Osteocyte (in vitro differentiated cells): ENCODE measurements around the gene AQP12B. TPM values are rescaled to one million over a fixed set of nuclear protein-coding genes. Genes with fewer than 3 reads are reported as not detected.
"Not testable (repeated sequence)": the region's sequence is repeated elsewhere in the genome, so short reads cannot be mapped to it uniquely, and the experiment has no call there.

Experiments used
- DNase-seq: peaks from one replicate; pipeline ENCODE4 v3.0.0; 2021; ENCODE audit warnings: mixed read lengths; ENCODE audit not compliant: unreplicated experiment; ENCODE audit errors: extremely low spot score
- H3K27ac Mint-ChIP-seq: one replicate; pipeline ENCODE4 v1.8.0; 2021; ENCODE audit warnings: mild to moderate bottlenecking, mixed read lengths; ENCODE audit not compliant: unreplicated experiment
- H3K27me3 Mint-ChIP-seq: one replicate; pipeline ENCODE4 v1.8.0; 2021; ENCODE audit warnings: mixed read lengths; ENCODE audit not compliant: unreplicated experiment
- H3K36me3 Mint-ChIP-seq: one replicate; pipeline ENCODE4 v1.8.0; 2021; ENCODE audit warnings: mixed read lengths; ENCODE audit not compliant: unreplicated experiment
- H3K4me1 Mint-ChIP-seq: one replicate; pipeline ENCODE4 v1.8.0; 2021; ENCODE audit warnings: mixed read lengths; ENCODE audit not compliant: unreplicated experiment
- H3K4me3 Mint-ChIP-seq: one replicate; pipeline ENCODE4 v1.8.0; 2021; ENCODE audit warnings: mild to moderate bottlenecking, moderate library complexity, mixed read lengths; ENCODE audit not compliant: unreplicated experiment
- H3K9me3 Mint-ChIP-seq: one replicate; pipeline ENCODE4 v1.8.0; 2021; ENCODE audit warnings: mixed read lengths; ENCODE audit not compliant: unreplicated experiment
- long read RNA-seq: library from polyadenylated mRNA; unstranded; transcript quantifications from one replicate; pipeline ENCODE4 v2.0.0, GENCODE V29; 2021
- total RNA-seq: library from RNA; stranded (reverse); gene quantifications from 2 replicates; pipeline ENCODE4 v1.2.1, GENCODE V29; 2021
- TF ChIP-seq, protein P1 (sequence below): fragments of 200-600 bp; sonication (generic); IDR thresholded peaks from 2 replicates; pipeline ENCODE4 v1.5.0; 2021; ENCODE audit warnings: antibody characterized with exemption, mild to moderate bottlenecking, moderate library complexity

The AQP12B gene
- total RNA-seq, result not detected in 2 replicates
- long read RNA-seq, result 0 reads

DNA sequence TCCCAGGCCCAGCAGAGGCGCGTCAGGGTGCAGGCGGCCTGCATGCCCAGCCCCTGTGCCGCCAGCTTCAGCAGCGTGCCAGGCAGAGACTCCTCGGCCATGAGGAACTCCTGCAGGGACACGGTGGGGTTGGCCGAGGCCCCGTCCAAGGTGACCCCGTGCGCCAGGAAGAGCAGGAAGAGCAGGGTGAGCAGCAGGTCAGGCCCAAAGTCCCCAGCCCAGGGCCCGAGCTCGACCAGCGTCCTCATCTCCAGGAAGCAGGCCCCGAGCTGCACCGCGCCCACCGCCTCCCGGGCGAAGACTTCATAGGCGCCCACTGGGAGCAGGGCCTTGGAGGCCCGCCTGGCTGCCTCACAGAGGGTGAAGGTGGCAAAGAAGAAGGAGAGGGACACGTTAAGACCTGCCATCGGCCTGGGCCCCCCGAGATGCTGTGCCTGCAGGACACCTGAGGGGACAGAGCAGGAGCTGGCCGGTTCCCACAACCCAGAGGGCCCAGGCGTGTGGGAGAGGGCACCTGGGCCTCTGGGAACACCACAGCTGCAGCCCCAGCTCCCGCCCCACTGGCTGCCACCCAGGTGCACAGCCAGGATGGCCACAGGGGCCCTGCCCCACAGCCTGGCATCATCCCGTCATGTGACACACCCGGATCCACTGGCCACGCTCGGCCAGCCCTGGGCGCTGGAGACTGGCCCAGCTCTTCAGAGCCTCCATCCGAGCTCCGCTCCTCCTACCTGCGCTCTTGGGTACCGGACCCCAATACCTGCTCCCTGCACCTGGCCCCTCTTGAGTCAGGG, at the start of gene AQP12B:
Gene AQP12B, minus strand, starts transcription at position 455 of the 794 bp plus-strand sequence. Its CDS starts 48 bp downstream, at position 407.
- not testable (repeated sequence) for H3K9me3 Mint-ChIP-seq, H3K4me1 Mint-ChIP-seq, DNase-seq, H3K27me3 Mint-ChIP-seq, H3K4me3 Mint-ChIP-seq, H3K27ac Mint-ChIP-seq, H3K36me3 Mint-ChIP-seq

DNA sequence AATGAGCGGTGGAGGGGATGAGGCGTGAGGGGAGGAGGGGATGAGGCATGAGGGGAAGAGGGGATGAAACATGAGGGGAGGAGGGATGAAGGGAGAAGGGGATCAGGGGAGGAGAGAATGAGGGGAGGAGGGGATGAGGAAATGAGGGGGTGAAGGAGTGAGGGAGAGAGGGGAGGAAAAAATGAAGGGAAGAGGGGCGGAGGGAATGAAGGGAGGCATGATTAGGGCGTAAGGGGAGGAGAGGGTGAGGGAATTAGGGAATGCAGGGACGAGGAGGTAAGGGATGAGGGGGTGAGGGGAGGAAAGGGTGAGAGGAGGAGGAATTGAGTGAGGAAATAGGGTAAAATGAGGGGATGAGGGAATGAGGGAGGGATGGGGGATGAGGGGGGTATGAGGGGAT, 49.5 kb upstream of the AQP12B start:
- H3K4me1 Mint-ChIP-seq, result no peaks in the 10 kb centered on the region

GRCh38 chr2:240731178-240731545, 48.5 kb upstream of the AQP12B start:
- Mint-ChIP-seq H3K4me1 (no peaks in the 10 kb centered on the region), H3K27me3 (peaks cover 10% of the 10 kb centered on the region), H3K27ac (no peak overlapping the region), H3K4me3 (no peak overlapping the region), H3K36me3 (no peaks in the 10 kb centered on the region), H3K9me3 (no peaks in the 10 kb centered on the region)
- TF ChIP-seq, protein P1, sequence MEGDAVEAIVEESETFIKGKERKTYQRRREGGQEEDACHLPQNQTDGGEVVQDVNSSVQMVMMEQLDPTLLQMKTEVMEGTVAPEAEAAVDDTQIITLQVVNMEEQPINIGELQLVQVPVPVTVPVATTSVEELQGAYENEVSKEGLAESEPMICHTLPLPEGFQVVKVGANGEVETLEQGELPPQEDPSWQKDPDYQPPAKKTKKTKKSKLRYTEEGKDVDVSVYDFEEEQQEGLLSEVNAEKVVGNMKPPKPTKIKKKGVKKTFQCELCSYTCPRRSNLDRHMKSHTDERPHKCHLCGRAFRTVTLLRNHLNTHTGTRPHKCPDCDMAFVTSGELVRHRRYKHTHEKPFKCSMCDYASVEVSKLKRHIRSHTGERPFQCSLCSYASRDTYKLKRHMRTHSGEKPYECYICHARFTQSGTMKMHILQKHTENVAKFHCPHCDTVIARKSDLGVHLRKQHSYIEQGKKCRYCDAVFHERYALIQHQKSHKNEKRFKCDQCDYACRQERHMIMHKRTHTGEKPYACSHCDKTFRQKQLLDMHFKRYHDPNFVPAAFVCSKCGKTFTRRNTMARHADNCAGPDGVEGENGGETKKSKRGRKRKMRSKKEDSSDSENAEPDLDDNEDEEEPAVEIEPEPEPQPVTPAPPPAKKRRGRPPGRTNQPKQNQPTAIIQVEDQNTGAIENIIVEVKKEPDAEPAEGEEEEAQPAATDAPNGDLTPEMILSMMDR, result no peak
- DNase-seq, result no peak

More for the DNA sequence above, 49.5 kb upstream of the AQP12B start:
- Mint-ChIP-seq H3K36me3 (no peaks in the 10 kb centered on the region), H3K4me3 (no peak overlapping the region), H3K27me3 (peaks cover 8% of the 10 kb centered on the region), H3K9me3 (no peaks in the 10 kb centered on the region), H3K27ac (no peak overlapping the region)
- DNase-seq, result no peak
- TF ChIP-seq, protein P1, result no peak

GRCh38 chr2:240730501-240731177, 48.0 kb upstream of the AQP12B start:
- Mint-ChIP-seq H3K36me3 (no peaks in the 10 kb centered on the region), H3K4me1 (no peaks in the 10 kb centered on the region), H3K27me3 (peaks cover 10% of the 10 kb centered on the region), H3K27ac (no peak overlapping the region), H3K9me3 (no peaks in the 10 kb centered on the region), H3K4me3 (no peak overlapping the region)
- TF ChIP-seq, protein P1, result no peak
- DNase-seq, result no peak

DNA sequence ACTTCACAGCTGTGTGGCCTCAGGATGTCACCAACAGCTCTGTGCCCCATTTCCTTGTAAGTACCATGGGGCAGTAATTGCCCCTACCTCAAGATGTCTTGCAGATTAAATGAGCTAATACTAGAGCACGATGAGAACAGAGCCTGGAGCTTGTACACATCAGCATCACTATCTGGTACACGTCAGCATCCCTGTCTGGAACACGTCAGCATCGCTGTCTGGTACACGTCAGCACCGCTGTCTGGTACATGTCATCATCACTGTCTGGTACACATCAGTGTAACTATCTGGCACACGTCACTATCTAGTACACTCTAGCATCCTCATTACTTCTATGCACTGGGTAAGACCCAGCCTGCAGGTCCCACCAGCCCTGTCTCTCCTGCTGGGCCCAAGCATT, 46.1 kb upstream of the AQP12B start:
- no peaks in the 10 kb centered on the region for H3K4me1 Mint-ChIP-seq
- no peaks in the 10 kb centered on the region for H3K36me3 Mint-ChIP-seq
- H3K27ac Mint-ChIP-seq, result no peak overlapping the region
- no peaks in the 10 kb centered on the region for H3K9me3 Mint-ChIP-seq
- TF ChIP-seq, protein P1, result no peak
- no peak for DNase-seq
- peaks cover 10% of the 10 kb centered on the region for H3K27me3 Mint-ChIP-seq
- H3K4me3 Mint-ChIP-seq, result no peak overlapping the region
